ENCODE results near the gene TMEM179B.

Gene TMEM179B

GRCh38 chr11:62830904-62831519 is 43.8 kb downstream of the TMEM179B start:
- no peak for DNase-seq (ENCODE audit: low read depth, low spot score)
- H3K27ac ChIP-seq: peak overlapping the region; percentile 83

DNA sequence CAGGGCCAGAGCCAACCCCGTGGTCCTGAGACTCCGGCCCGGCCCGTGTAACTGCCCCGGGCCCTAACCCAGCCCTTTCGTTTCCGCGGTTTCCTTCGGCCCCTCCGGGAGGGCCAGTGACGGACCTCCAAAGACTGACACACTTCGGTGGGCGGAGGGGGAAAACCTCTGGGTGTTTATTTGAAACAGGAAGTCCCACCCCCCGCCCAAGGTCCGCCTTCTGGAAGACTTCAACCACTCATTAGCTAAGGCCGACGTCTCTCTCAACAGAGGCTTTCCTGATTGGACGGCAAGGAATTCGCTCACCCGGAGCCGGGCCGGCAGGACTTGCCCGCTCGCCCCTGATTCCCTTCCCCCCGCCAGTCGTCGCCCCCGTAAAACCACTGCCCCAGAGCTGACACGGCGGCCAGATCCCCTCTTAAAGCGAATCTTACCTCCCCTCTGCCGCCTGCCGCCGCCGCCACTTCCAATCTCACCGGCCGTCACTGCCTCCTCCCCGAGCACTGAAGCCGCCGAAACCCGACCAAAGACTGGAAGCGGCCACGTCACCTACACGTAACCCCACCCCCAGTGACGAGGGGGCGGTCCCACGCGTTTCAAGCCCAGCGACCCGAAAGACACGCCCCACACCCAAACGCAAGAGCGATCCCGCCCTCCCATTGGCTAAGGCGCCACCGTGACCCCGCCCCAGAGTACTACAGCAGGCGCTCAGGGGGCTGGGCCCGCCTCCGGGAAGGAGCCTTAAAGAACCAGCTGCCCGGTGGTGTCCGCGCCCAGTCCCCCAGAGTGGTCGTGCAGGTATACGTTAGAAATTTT is 44.5 kb downstream of the TMEM179B start, which contains the start of gene STX5:
Gene STX5 (minus strand): TSS at position 532 of the 816 bp plus-strand sequence. CDS start 808 bp downstream, outside the sequence.
- H3K27ac ChIP-seq: peak within 1 kb of the TSS; percentile 83
- peak; percentile 92 for DNase-seq (ENCODE audit: low read depth, low spot score)

DNA sequence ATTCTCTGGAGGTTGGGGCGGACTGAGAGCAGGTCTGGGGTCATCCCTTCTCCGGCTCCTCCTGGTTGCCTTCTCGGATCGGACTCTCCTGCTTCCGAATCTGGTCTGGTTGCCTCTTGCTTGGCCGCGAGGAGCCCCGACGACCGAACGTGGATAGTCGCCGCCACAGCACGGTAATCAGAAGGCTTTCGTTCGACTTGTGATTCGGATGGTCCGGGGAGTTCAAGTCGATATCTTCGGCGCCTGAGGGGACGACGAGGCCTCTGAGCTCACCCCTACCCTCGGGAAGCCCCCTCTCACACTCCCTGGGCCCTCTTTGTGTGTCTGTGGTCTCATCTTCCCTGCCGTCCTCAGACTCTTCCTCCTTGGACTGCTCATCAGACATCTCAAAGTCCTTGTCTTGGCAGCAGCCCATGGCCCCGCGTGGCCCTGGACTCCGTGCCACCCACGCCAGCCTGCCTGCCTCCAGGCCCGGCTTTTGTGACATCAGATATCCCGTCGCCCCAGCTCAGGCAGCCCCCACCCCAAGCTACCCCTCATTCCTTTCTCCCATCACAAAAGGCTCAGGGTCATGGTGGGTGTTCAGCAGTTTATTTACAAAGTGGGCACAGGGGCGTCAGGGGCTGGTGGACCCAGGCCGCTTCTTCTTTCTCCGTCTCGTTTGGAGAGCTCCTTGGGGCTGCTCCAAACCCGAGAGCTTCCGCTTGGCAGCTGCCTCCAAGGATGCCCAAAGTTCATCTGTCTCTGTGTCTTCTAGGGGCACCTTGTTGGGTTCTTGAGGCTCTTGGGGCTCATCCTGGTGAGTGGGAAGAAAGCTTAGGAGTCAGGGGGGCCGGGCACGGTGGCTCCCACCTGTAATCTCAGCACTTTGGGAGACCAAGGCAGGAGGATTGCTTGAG is 45.4 kb downstream of the TMEM179B start, which contains the start of gene TEX54:
Gene TEX54 (minus strand): TSS at position 506 of the 899 bp plus-strand sequence.
- DNase-seq (ENCODE audit: low read depth, low spot score): no peak

DNA sequence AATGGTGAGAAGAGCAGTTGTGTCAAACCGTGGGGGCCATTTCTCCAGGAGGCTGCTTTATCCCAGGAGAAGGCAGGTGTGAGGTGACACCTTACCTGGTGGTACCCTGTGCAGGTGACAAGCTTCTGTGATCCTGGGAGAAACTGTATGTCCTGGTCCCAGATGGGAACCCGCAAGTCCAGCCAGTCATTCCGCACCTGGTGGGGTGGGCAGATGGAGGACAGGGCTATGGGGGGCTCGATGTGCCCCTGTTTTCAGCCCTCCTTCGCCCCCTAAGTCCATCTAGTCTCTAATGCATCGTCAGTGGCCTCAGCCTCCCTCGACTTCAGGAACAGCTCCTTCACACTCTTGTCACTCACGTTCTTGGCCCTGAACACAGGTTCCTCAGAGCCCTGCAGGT is 48.1 kb downstream of the TMEM179B start:
- no peak for DNase-seq (ENCODE audit: low read depth, low spot score)
- no peak overlapping the region for H3K27ac ChIP-seq

More for the DNA sequence above, 45.4 kb downstream of the TMEM179B start, which contains the start of gene TEX54:
- H3K27ac ChIP-seq: peak within 1 kb of the TSS; percentile 83

DNA sequence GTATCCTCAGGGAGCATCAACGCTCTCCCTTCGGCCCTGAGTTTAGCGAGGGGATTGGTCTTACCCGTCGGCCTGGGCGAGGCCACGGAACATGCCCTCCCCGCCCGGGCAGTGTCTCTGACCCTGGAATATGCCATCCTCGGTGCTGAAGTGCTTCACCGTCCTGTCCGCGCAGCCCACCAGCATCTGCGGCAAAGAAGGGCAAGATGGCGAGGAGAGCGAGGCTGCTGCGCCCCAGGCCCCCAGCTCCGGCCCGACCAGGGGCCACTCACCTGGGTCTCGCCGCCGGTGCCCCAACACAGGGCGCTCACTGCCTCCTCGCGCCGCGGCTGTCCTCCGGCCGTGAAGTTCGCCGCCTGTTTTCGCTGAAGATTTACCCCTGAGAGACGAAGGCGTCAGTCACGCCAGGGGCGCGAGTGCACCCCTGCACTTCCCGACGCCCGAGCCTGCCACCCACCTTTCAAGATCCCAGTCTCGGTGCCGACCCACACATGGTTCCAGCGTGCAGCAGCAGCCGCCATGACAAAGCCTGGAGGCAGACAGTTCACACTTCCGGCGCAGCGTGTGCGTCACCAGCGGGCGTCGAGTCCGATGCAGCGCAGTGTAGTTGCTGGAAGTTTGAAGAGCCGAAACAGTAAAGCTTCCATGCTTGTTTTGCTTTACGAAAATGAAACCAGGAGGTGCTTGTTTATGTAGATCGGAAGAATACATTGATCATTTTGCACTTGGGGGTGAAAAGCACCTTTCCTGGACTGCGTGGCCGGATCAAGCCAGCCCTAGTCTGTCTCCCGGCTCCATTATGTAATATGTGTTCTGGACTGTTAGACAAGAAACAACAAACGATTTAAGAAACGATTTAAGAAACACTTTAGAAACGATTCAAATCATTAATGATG is 52.1 kb downstream of the TMEM179B start, which contains the start of gene WDR74:
Gene WDR74 (minus strand): TSS at position 541 of the 896 bp plus-strand sequence. CDS start 20 bp downstream, at position 521.
- peak; percentile 65 for DNase-seq (ENCODE audit: low read depth, low spot score)
- peak within 1 kb of the TSS; percentile 94 for H3K27ac ChIP-seq
